ENCODE measurements around the gene MSH3.

GRCh38 chr5:80615266-80615914, 39.1 kb upstream of the MSH3 start:
- TF ChIP-seq CTCF (IDR thresholded peaks at IDR 0.05) (no peak), POLR2A (IDR thresholded peaks at IDR 0.05) (no peak)
